ENCODE data around the gene MARCHF3.
"Not testable (repeated sequence)": the region's sequence is repeated elsewhere in the genome, so short reads cannot be mapped to it uniquely, and the experiment has no call there.

DNA sequence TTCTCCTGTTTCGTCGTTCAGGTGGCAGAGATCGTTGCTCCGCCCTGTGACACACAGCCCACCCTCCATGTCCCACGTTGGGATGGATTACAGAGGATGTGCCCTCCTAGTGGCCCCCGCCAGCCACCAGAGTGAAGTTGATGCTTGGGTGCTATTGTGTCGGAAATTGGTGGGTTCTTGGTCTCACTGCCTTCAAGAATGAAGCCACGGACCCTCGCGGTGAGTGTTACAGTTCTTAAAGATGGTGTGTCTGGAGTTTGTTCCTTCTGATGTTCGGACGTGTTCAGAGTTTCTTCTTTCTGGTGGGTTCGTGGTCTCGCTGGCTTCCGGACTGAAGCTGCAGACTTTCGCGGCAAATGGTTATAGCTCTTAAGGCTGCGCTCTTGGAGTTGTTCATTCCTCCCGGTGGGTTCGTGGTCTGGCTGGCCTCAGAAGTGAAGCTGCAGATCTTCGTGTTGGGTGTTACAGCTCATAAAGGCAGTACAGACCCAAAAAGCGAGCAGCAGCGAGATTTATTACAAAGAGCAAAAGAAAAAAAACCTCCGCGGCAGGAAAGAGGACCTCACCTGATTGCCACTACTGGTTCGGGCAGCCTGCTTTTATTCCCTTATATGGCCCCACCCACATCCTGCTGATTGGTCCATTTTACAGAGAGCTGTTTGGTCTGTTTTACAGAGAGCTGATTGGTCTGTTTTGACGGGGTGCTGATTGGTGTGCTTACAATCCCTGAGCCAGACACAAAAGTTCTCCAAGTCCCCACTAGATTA lies 176.6 kb downstream of the MARCHF3 start:
- not testable (repeated sequence) for TF ChIP-seq CTCF (conservative IDR thresholded peaks at IDR 0.05; ENCODE audit: low read length); EZH2phosphoT487 (IDR thresholded peaks at IDR 0.05; ENCODE audit: borderline replicate concordance, low read depth, low read length)
